ENCODE data around the gene FEV.
"Not testable (repeated sequence)": the region's sequence is repeated elsewhere in the genome, so short reads cannot be mapped to it uniquely, and the experiment has no call there.

Gene FEV

DNA sequence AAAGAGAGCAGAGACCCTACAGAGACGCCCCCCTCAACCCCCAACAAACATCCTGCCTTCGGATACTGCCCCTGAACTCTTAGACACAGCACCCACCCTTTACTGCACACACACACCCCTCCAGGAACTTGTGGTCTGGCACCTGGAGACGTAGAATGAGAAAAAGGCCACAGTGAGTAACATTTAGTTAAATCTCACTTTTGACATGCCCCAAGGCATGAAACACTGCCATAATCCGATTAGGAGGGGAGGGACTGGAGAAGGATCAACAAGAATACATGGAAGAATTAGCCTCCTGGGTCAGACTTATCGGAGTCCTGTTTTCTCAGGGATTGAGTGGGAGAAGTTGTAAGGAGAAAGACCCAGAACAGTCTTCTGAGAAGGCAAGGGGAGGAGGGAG is 21.4 kb downstream of the FEV start:
- no peak for DNase-seq

DNA sequence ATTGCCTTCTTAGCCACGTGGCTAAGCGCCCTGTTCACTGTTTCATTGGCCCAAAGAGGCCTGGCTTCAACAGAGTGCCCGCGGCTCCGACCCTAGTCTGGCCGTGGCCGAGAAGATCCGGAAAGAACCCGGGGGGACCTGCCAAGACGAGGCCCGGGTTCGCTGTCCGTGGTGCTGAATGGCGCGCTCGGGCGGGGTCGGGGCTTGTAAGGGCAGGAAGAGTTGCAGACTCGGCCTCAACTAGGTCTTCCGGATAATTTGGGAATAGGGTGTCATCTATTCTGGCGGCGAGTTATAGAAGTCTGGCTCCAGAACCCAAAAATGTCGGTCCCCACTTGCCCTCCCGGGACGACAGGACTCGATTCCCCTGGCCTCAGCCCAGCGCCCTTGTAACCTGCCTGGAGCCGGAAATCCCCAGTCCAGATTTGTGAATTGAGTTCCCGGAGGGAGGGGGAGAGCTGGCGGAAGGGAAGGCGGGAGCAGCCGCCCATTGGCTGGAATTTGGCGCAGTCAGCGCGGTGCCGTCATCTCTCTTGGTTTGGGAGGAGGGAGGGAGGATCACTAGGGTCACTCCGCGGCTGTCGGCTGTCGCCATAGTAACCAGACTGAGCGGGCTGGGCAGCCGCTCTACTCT is 22.0 kb downstream of the FEV start:
- DNase-seq, result peak; percentile 53

DNA sequence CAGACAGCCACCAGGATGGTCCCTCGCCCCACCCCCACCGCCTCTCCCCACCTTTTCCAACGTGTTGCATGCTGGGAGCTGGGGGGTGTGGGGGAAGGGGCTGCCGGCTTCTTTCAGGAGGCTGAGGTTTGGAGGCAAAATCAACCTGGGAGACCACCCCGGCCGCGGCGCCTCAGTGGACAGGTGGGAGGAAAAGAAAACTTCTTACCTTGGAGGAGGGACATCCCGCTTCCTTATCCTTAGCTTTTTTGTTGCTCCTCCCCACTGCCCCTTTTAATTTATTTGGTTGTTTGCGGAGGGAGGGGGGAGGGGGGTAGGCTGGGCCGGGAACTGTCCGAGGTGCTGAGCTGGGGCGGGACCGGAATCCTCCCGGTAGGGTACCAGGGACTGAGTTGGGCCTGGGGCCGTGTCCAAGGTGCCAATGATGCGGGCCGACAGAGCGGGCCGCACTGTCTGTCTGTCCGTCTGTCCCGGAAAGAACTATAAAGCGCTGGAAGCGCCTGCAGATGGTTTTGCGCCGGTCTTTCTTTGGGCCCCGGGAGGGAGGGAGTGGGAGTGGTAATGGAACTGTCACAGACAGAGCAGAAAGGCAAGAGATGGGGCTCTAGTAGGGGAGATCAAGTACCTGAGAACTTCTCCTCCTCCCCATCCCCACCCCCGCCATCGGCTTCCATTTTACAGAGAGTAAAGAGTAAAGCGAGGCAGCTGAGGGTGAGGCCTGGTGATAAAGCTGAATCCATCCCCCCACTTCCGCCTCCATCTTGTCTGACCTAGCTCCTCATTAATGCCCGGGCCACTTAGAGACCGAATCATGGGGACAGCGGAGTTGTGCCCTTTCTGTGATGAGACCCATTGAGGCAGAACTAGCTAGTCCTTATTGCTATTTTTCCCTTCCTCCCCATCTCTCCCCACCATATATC is 23.1 kb downstream of the FEV start:
- DNase-seq, result no peak

DNA sequence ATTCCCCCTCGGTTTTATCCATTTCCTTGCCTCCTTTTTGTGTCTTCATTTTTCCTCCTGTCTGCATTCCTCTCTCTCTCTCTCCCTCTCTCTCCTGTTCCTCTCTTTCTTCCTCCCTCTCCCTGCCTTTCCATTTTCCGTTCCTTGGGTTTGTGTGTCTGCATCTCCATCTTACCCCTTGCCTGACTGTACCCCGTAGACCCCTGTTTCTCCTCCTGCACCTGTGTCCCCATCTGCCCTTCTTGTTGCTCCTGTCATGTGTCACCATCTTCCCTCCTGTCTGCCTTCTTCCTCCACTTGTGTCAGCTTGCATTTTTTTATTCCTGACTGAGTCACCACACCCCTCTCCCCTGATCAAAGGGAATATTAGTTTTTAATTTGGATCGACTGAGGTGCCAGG is 23.8 kb downstream of the FEV start:
- no peak for DNase-seq

DNA sequence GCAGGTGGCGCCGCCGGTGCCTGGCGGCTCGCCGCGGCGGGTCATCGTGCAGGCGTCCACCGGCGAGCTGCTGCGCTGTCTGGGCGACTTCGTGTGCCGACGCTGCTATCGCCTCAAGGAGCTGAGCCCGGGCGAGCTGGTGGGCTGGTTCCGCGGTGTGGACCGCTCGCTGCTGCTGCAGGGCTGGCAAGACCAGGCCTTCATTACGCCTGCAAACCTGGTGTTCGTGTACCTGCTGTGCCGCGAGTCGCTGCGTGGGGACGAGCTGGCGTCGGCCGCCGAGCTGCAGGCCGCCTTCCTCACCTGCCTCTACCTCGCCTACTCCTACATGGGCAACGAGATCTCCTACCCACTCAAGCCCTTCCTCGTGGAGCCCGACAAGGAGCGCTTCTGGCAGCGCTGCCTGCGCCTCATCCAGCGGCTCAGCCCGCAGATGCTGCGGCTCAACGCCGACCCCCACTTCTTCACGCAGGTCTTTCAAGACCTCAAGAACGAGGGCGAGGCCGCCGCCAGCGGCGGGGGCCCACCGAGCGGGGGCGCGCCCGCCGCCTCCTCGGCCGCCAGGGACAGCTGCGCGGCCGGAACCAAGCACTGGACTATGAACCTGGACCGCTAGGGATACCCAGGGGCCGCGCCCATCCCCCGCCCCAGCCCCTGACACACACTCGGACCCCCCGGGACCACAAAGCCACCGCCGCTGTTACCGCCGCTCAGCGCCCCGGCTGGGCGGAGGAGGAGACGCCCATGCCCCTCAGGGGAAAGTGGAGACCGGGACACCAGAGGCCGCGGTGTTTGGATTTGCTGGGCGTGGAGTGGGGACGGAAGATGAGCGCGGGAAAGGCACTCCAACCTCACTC is 24.4 kb downstream of the FEV start:
- DNase-seq, result no peak

DNA sequence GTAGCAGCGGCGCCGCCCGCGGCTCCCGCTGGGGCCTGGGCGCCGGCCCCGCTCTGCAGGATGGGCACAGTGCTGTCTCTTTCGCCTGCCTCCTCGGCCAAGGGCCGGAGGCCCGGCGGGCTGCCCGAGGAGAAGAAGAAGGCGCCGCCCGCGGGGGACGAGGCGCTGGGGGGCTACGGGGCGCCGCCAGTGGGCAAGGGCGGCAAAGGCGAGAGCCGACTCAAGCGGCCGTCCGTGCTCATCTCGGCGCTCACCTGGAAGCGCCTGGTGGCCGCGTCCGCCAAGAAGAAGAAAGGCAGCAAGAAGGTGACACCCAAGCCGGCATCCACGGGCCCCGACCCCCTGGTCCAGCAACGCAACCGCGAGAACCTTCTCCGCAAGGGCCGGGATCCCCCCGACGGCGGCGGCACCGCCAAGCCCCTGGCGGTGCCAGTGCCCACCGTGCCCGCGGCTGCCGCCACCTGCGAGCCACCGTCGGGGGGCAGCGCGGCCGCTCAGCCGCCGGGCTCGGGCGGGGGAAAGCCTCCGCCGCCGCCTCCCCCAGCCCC is 25.1 kb downstream of the FEV start:
- DNase-seq, result no peak

DNA sequence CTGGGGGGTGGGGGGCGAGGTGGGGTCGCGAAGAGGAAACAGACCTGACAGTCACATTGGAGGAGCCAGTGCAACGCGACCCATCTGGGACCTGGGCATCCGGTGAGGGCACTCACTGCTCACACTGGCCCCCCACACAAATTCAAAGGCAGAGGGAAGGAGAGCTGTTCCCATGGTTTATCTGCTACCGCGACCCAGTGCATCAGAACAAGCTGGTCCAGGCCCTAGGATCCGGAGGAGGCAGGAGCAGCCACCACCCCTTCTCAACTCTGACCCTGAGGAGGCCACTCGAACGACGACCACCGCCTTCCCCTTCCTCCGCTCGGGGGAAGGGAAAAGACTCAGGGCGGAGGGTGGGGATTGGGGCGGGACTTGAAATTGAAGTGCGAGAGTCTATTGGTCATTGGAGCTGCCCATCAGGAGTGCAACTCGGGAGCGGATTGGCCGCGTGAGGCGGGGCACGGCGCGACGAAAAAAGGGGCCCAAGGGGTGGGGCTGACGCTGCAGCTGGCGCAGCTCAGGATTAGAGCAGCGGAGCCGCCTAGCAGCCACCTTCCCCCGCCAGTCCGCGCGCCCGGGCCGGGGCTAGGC is 25.7 kb downstream of the FEV start, which contains the start of gene CDK5R2:
Gene CDK5R2, plus strand, starts transcription at position 526 of the 591 bp plus-strand sequence. CDS start 155 bp downstream, outside the sequence.
- DNase-seq, result peak; percentile 70

DNA sequence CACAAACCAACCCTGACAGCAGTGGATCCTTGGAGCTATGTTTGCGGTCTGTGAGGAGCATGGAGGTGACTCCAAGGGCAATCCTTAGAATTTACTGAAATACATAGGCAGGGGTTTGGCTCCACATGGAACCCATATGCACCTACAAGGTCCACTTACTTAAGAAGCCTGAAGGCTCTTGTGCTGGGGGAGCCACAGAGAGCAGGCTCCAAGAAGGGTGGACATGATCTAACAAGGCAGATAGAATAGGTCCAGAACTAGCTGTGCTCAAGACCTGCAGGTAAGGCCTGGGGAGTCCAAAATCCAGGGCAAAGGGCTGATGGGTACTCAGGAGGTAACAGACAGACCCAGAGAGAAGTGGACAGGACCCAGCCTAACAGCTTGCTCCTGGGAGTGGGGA is 26.7 kb downstream of the FEV start:
- no peak for DNase-seq

DNA sequence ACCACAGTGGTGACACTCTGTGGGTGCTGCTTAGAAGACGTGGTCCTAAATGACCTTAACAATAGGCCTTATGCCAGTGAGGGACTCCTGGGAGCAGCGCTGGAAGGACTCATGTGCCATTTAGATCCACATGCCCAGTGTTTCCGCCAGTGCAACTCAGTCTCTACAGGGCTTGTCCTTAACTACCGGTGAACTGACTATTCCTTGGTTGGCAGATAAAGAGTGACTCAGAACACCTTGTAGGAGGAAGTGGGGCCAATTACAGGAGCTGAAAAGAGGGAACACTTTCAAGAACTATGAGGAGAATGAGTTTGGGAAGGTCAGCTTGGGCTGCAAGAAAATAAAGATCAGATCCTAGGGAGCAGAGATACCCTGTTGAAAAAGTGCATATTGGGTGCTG is 27.3 kb downstream of the FEV start:
- DNase-seq, result no peak

DNA sequence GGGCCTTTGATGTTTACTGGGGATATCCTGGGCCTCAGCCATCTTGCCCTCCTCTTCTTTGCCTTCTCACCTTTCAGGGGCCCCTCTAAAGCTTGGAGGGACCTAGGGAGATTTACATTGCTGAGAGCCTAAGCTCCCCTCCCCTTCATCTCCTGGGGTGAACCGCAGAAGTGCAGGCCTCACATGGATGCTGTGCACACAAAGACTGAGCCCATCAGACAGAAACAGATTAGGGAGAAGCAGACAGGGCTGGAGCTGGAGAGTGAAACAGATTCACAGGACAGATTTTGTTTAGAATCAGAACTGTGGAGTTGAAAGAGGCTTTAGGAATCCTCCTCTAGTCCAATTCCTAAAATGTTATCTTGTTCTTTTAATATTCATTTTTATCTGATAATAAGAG is 28.9 kb downstream of the FEV start:
- DNase-seq, result no peak

DNA sequence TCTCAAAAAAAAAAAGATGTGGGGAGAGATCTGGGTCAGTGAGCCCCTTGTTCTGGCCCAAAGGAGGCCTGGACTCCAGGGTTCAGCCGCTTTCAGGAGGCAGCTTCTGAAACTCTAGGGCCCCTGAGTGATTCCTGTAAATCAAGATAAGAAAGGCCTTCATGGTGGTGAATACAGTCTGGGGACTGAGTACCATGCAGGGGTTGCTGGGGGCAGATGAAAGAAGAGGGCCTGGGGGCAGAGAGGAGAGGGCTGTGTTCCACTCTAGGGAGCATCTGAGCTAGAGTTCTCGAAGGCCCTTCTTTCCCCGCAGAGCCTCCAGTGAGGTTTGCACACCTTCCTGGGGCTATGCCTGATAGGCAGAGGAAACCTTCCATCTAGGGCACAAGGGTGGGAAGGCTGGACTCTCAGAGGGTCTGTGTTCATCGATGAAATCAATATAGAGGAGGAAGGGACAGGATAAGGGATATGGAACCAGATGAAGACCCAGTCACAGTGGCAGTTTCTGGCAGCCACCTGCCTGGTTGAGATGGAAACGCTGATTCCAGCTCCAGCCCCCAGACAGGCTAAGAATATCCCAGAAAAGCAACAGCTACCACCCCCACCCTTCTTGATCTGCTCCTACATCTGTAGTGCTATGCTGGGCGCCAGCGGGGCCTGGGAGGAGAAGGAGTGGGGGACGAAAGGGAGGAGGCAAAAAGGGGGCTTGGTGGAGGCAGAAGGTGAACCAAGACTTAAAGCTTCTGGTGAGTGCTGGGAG is 30.3 kb downstream of the FEV start:
- no peak for DNase-seq

DNA sequence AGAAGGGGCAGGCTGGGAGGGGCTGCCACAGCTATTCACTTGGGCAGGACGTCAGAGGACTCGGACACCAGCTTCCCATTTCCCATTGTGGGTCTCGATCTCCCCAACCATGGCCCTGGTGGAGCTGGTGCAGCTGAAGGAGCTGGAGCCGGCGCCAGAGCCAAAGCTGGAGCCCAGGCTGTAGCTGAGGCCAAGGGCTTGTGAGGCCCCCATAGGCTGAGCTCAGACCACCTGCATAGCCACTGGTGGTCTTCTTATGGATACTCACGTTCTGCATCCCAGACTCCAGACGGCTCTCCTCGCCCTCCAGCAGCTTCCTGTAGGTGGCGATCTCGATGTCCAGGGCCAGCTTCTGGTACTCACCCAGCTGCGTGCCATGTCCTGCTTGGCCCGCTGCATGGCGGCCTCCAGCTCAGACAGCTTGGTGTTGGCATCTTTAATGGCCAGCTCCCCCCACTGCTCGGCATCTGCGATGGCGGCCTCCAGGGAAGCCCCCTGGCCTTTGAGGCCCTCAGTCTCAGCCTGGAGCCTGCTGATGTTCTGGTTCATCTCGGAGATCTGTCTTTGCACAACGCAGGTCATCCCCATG is 31.5 kb downstream of the FEV start:
- DNase-seq, result no peak

DNA sequence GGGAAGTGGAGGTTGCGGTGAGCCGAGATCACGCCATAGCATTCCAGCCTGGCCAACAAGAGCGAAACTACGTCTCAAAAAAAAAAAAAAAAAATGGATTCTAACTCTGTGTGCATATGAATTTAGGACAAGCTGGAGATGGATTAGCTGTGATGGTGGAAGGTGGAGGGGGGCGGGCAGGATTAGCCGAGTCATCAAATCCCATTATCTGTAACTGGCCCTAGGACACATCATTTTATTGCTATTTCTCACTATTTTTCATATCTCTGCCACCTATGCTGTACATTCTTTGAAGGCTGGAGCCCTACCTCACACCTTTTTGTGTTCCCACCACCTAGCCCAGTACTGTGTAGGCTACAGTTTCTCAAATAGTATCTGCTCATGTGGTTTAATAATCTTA is 32.8 kb downstream of the FEV start:
- no peak for DNase-seq

DNA sequence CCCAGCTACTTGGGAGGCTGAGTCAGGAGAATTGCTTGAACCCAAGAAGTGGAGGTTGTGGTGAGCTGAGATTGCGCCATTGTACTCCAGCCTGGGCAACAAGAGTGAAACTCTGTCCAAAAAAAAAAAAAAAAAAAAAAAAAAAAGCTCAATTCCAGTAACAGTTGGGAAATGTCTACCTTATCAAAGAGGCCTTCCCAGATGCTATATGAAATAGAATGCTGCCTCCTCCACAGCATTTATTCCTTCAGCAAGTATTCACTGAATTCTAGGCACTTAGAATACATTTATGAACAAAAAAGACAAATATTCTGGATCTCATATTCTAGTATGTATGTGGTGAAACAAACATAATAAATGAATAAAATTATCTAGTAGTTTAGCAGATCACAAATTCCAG is 38.4 kb downstream of the FEV start:
- no peak for DNase-seq

DNA sequence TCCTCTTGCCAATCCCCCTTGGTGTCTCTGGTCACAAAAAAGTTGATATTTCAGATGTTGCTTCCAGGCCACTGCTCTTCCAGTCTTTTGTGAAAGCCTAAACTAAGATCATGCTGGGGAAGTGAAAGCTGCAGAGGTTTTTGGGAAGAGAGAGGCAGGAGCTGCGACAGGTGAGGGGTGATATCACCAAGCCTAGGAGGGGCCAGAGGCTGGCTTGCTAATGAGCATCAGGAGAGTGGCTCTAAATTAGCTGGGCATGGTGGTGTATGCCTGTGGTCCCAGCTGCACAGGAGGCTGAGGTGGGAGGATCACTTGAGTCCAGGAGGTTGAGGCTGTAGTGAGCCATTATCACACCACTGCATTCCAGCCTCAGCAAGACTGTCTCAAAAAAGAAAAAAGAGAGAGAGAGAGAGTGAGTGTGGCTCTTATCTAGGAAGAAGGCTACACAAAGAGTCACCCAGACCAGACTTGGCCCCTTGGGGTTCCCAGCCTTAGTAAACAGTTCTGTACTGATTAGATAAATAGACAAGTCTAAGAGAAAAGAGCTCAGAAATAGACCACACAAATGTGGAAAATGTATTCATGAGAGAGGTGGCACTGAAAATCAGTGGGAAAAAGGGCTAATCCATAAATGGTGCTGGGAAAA is 40.1 kb downstream of the FEV start:
- DNase-seq, result no peak

DNA sequence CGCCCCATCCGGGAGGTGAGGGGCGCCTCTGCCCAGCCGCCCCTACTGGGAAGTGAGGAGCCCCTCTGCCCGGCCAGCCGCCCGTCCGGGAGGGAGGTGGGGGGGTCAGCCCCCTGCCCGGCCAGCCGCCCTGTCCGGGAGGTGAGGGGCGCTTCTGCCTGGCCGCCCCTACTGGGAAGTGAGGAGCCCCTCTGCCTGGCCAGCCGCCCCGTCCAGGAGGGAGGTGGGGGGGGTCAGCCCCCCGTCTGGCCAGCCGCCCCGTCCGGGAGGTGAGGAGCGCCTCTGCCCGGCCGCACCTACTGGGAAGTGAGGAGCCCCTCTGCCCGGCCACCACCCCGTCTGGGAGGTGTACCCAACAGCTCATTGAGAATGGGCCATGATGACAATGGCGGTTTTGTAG is 53.2 kb downstream of the FEV start:
- DNase-seq, result not testable (repeated sequence)

Measured in CD4-positive, alpha-beta T cell treated with Interleukin-10 for 1 hour (primary cell).